H9 (cell line): ENCODE measurements around the gene WT1. TPM values are rescaled to one million over a fixed set of nuclear protein-coding genes. Genes with fewer than 3 reads are reported as not detected.

Experiments
- DNase-seq: peaks from one replicate; pipeline ENCODE4 v3.0.0-alpha.2; 2017
- H2AFZ ChIP-seq: one replicate; pipeline ENCODE4 v1.6.1; 2013; ENCODE audit warnings: mild to moderate bottlenecking, low read length, control low read depth, moderate library complexity
- H2AK5ac ChIP-seq: 2 replicates; pipeline ENCODE4 v1.6.1; 2013; ENCODE audit warnings: low read length, control low read depth, mixed read lengths; ENCODE audit not compliant: insufficient read length
- H2BK120ac ChIP-seq: one replicate; pipeline ENCODE4 v1.6.1; 2013; ENCODE audit warnings: low read depth, mild to moderate bottlenecking, low read length, control low read depth, inconsistent platforms; ENCODE audit not compliant: poor library complexity, severe bottlenecking
- H2BK12ac ChIP-seq: 2 replicates; pipeline ENCODE4 v1.6.1; 2013; ENCODE audit warnings: low read length, control low read depth, mixed read lengths, low read depth; ENCODE audit not compliant: insufficient read length
- H2BK15ac ChIP-seq: 2 replicates; pipeline ENCODE4 v1.6.1; 2013; ENCODE audit warnings: low read depth, low read length, control low read depth
- H2BK20ac ChIP-seq: one replicate; pipeline ENCODE4 v1.6.1; 2013; ENCODE audit warnings: low read depth, mild to moderate bottlenecking, low read length, control low read depth, inconsistent platforms; ENCODE audit not compliant: poor library complexity, severe bottlenecking
- H2BK5ac ChIP-seq: 2 replicates; pipeline ENCODE4 v1.6.1; 2013; ENCODE audit warnings: low read length, control low read depth, mixed read lengths; ENCODE audit not compliant: insufficient read length
- H3K14ac ChIP-seq: 2 replicates; pipeline ENCODE4 v1.6.1; 2013; ENCODE audit warnings: low read length, control low read depth; ENCODE audit not compliant: insufficient read depth
- H3K18ac ChIP-seq: 2 replicates; pipeline ENCODE4 v1.6.1; 2013; ENCODE audit warnings: low read depth, mild to moderate bottlenecking, mixed read lengths, low read length, control low read depth; ENCODE audit not compliant: insufficient read length
- H3K23ac ChIP-seq: 2 replicates; pipeline ENCODE4 v1.6.1; 2013; ENCODE audit warnings: low read length, control low read depth, mixed read lengths, low read depth; ENCODE audit not compliant: insufficient read length
- H3K23me2 ChIP-seq: 2 replicates; pipeline ENCODE4 v1.6.1; 2013; ENCODE audit warnings: low read depth, mild to moderate bottlenecking, mixed read lengths, low read length, control low read depth; ENCODE audit not compliant: insufficient read length, poor library complexity, severe bottlenecking
- H3K27ac ChIP-seq: 2 replicates; pipeline ENCODE4 v1.5.1; 2013; ENCODE audit warnings: low read length, control low read depth, mixed read lengths, low read depth; ENCODE audit not compliant: insufficient read length
- H3K27me3 ChIP-seq: 2 replicates; pipeline ENCODE4 v1.6.1; 2013; ENCODE audit warnings: low read length, control low read depth, inconsistent platforms; ENCODE audit not compliant: insufficient read depth
- H3K4ac ChIP-seq: 2 replicates; pipeline ENCODE4 v1.6.1; 2013; ENCODE audit warnings: low read depth, mild to moderate bottlenecking, control low read depth, inconsistent platforms, low read length, moderate library complexity
- H3K4me1 ChIP-seq: 2 replicates; pipeline ENCODE4 v1.6.1; 2013; ENCODE audit warnings: low read length, control low read depth, inconsistent platforms; ENCODE audit not compliant: insufficient read depth
- H3K4me2 ChIP-seq: 2 replicates; pipeline ENCODE4 v1.6.1; 2013; ENCODE audit warnings: low read length, control low read depth, mixed read lengths; ENCODE audit not compliant: insufficient read length, insufficient read depth
- H3K56ac ChIP-seq: 2 replicates; pipeline ENCODE4 v1.6.1; 2013; ENCODE audit warnings: low read depth, mild to moderate bottlenecking, mixed read lengths, low read length, control low read depth; ENCODE audit not compliant: insufficient read length
- H3K79me1 ChIP-seq: 2 replicates; pipeline ENCODE4 v1.6.1; 2013; ENCODE audit warnings: low read depth, mild to moderate bottlenecking, moderate library complexity, low read length, control low read depth, inconsistent platforms; ENCODE audit not compliant: insufficient read depth, poor library complexity, severe bottlenecking
- H3K79me2 ChIP-seq: 2 replicates; pipeline ENCODE4 v1.6.1; 2013; ENCODE audit warnings: low read length, control low read depth, inconsistent platforms; ENCODE audit not compliant: insufficient read depth
- H3K9ac ChIP-seq: 2 replicates; pipeline ENCODE4 v1.6.1; 2013; ENCODE audit warnings: low read length, control low read depth, mixed read lengths; ENCODE audit not compliant: insufficient read length; ENCODE audit errors: extremely low read depth
- H3K9me3 ChIP-seq: one replicate; pipeline ENCODE4 v1.6.1; 2013; ENCODE audit warnings: low read depth, low read length, inconsistent platforms; ENCODE audit not compliant: control insufficient read depth
- H3T11ph ChIP-seq: one replicate; pipeline ENCODE4 v1.6.1; 2013; ENCODE audit warnings: mild to moderate bottlenecking, low read length, control low read depth, inconsistent platforms
- H4K20me1 ChIP-seq: one replicate; pipeline ENCODE4 v1.6.1; 2013; ENCODE audit not compliant: control insufficient read depth, insufficient read length, insufficient read depth
- H4K5ac ChIP-seq: 2 replicates; pipeline ENCODE4 v1.6.1; 2013; ENCODE audit warnings: low read depth, mild to moderate bottlenecking, mixed read lengths, low read length, control low read depth; ENCODE audit not compliant: insufficient read length
- H4K8ac ChIP-seq: replicated peaks from 2 replicates; pipeline ENCODE4 v1.6.1; 2013; ENCODE audit warnings: low read length, control low read depth, mixed read lengths, low read depth; ENCODE audit not compliant: insufficient read length
- H4K91ac ChIP-seq: 2 replicates; pipeline ENCODE4 v1.6.1; 2013; ENCODE audit warnings: low read depth, mild to moderate bottlenecking, moderate library complexity, mixed read lengths, low read length, control low read depth; ENCODE audit not compliant: insufficient read length
- H3K27ac Mint-ChIP-seq, 3 experiments: 2 replicates in 2 of 3; 3 replicates in 1 of 3; pipeline ENCODE4 v1.8.0; 2020 to 2021; ENCODE audit warnings: mixed read lengths in 3 of 3, mild to moderate bottlenecking in 1 of 3, moderate library complexity in 1 of 3
- H3K27me3 Mint-ChIP-seq: 2 replicates; pipeline ENCODE4 v1.8.0; 2021; ENCODE audit warnings: low read depth, mild to moderate bottlenecking, moderate library complexity, mixed read lengths
- H3K36me3 Mint-ChIP-seq, 3 experiments: 2 replicates in 2 of 3; 3 replicates in 1 of 3; pipeline ENCODE4 v1.8.0; 2020 to 2021; ENCODE audit warnings: low read depth in 3 of 3, mixed read lengths in 3 of 3; ENCODE audit not compliant: insufficient read depth in 1 of 3
- H3K4me1 Mint-ChIP-seq, 2 experiments: 2 replicates each; pipeline ENCODE4 v1.8.0; 2020; ENCODE audit warnings: mixed read lengths in 2 of 2
- H3K4me3 Mint-ChIP-seq, 2 experiments: 2 replicates in 1 of 2; 3 replicates in 1 of 2; pipeline ENCODE4 v1.8.0; 2020 to 2021; ENCODE audit warnings: mild to moderate bottlenecking in 2 of 2, mixed read lengths in 2 of 2, moderate library complexity in 1 of 2
- H3K9me3 Mint-ChIP-seq, 2 experiments: 2 replicates in 1 of 2; 3 replicates in 1 of 2; pipeline ENCODE4 v1.8.0; 2020; ENCODE audit warnings: mild to moderate bottlenecking in 2 of 2, mixed read lengths in 2 of 2, moderate library complexity in 1 of 2
- WGBS: extraction: QIAGEN DNeasy Blood & Tissue Kit; methylation state at CpG from one replicate; pipeline ENCODE4 v1.1.7; 2013; ENCODE audit warnings: missing lambda C conversion rate, low lambda C conversion rate, mixed read lengths; ENCODE audit not compliant: insufficient read length; ENCODE audit errors: extremely low coverage; 5-methylcytosine and 5-hydroxymethylcytosine counted together
- total RNA-seq: library from RNA; stranded (reverse); gene quantifications from 2 replicates; pipeline ENCODE4 v1.2.1, GENCODE V29; 2021
- TF ChIP-seq, protein P1 (sequence below): fragments of 200-600 bp; sonication (generic); conservative IDR thresholded peaks from 3 replicates; pipeline ENCODE4 v1.8.0; 2021; ENCODE audit warnings: antibody characterized with exemption, mild to moderate bottlenecking

The WT1 gene
- total RNA-seq, 1 experiment from 2014 or later, result 0.20 TPM

DNA sequence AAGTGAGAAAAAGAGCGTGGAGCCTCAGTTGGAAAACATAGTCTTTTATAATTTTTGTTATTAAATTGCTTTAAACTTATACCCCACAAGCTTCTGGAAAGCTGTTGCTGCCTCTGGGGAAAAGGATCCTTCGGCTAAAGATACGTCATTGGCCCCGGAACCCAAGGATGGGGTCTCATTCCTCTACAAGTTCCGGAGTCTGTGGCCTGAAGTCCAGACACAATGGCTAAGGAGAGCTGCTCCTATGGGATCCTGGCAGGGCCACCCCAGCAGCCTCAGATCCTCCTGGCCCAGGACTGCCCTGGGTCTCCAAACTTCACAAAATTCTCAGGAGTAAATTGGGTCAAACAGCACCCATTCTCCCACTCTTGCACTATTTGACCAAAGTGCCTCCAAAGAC lies 5.9 kb downstream of the WT1 start:
- no peaks in the 10 kb centered on the region for H4K20me1 ChIP-seq
- H3K36me3 Mint-ChIP-seq, result no peaks in the 10 kb centered on the region; a peak in 1 of 7 replicates
- H2BK20ac ChIP-seq, result no peak overlapping the region
- no peak overlapping the region for H2BK120ac ChIP-seq
- H2BK5ac ChIP-seq, result no peak overlapping the region
- peaks cover 47 to 60% of the 10 kb centered on the region in 2 experiments for H3K4me1 Mint-ChIP-seq
- H4K5ac ChIP-seq, result no peak overlapping the region
- H3K14ac ChIP-seq, result no peak overlapping the region
- no peak overlapping the region for H3K27ac ChIP-seq
- no peak overlapping the region for H3K27ac Mint-ChIP-seq
- H3K4me1 ChIP-seq, result peaks cover 5% of the 10 kb centered on the region; the same call in 1 of the 2 replicates
- H3K9me3 Mint-ChIP-seq, result peaks cover 2 to 6% of the 10 kb centered on the region in 2 experiments; a peak in 4 of 5 replicates
- WGBS, result no CpG with 5 or more reads among the region's 5 CpGs
- no peak overlapping the region for H3T11ph ChIP-seq
- H2AFZ ChIP-seq, result no peak overlapping the region
- TF ChIP-seq, protein P1, sequence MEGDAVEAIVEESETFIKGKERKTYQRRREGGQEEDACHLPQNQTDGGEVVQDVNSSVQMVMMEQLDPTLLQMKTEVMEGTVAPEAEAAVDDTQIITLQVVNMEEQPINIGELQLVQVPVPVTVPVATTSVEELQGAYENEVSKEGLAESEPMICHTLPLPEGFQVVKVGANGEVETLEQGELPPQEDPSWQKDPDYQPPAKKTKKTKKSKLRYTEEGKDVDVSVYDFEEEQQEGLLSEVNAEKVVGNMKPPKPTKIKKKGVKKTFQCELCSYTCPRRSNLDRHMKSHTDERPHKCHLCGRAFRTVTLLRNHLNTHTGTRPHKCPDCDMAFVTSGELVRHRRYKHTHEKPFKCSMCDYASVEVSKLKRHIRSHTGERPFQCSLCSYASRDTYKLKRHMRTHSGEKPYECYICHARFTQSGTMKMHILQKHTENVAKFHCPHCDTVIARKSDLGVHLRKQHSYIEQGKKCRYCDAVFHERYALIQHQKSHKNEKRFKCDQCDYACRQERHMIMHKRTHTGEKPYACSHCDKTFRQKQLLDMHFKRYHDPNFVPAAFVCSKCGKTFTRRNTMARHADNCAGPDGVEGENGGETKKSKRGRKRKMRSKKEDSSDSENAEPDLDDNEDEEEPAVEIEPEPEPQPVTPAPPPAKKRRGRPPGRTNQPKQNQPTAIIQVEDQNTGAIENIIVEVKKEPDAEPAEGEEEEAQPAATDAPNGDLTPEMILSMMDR, result no peak
- no peak overlapping the region for H3K9ac ChIP-seq
- H4K8ac ChIP-seq, result no peak overlapping the region
- no peak overlapping the region for H3K4ac ChIP-seq
- H2AK5ac ChIP-seq, result no peak overlapping the region
- DNase-seq, result no peak
- no peak overlapping the region for H3K18ac ChIP-seq
- H3K79me2 ChIP-seq, result no peaks in the 10 kb centered on the region
- H3K56ac ChIP-seq, result no peak overlapping the region
- H3K27me3 Mint-ChIP-seq, result peaks cover 100% of the 10 kb centered on the region
- H2BK12ac ChIP-seq, result no peak overlapping the region
- H3K79me1 ChIP-seq, result no peaks in the 10 kb centered on the region
- no peak overlapping the region for H4K91ac ChIP-seq
- H3K4me2 ChIP-seq, result no peak overlapping the region
- no peaks in the 10 kb centered on the region for H3K9me3 ChIP-seq
- H3K23ac ChIP-seq, result no peak overlapping the region
- no peak overlapping the region for H2BK15ac ChIP-seq
- peaks cover 89% of the 10 kb centered on the region for H3K27me3 ChIP-seq
- H3K23me2 ChIP-seq, result peaks cover 7% of the 10 kb centered on the region
- peak overlapping the region in 1 of 2 experiments; percentile 64; a peak in 2 of 5 replicates for H3K4me3 Mint-ChIP-seq
